Tibial nerve (tissue), 4 donors: ENCODE results near the gene LRRC59.

Experiments used
- CTCF ChIP-seq, 5 experiments: fragments of 200-600 bp in 3 of 5; fragments of 450-650 bp in 2 of 5; sonication (generic) in 3 of 5; IDR thresholded peaks; one replicate each; pipeline ENCODE4 v1.5.1; 2016 to 2019; ENCODE audit warnings: antibody characterized with exemption in 5 of 5, mild to moderate bottlenecking in 3 of 5, moderate library complexity in 2 of 5
- EP300 ChIP-seq, 2 donors: sonication (generic); formaldehyde crosslinking; IDR thresholded peaks; one replicate each; pipeline ENCODE4 v1.6.1; 2017; ENCODE audit warnings: antibody characterized with exemption in 2 of 2, mild to moderate bottlenecking in 1 of 2
- POLR2A ChIP-seq, 2 donors: fragments of 450-650 bp; IDR thresholded peaks; one replicate each; pipeline ENCODE4 v1.6.1; 2017; ENCODE audit warnings: antibody characterized with exemption in 2 of 2, mild to moderate bottlenecking in 2 of 2, moderate library complexity in 2 of 2

- TF ChIP-seq CTCF (IDR thresholded peaks at IDR 0.05) (no peak), EP300 (IDR thresholded peaks at IDR 0.05) (no peak), POLR2A (IDR thresholded peaks at IDR 0.05) (no peak)
These were observed 837 bp downstream of the LRRC59 start for GRCh38 chr17:50396261-50397110.
